GM18909 (cell line): ENCODE results near the gene SNAP23.

Source experiments
- ATAC-seq: cut with Tn5 transposase; IDR thresholded peaks from one replicate; pipeline ENCODE4 v1.9.1; 2021; ENCODE audit warnings: mild to moderate bottlenecking; ENCODE audit not compliant: unreplicated experiment, poor library complexity

Gene SNAP23

GRCh38 chr15:42495361-42496212, at the start of gene SNAP23:
Gene SNAP23 (plus strand): TSS chr15:42495634. CDS start chr15:42511847, 16,213 bp downstream.
- peak; percentile 74 for ATAC-seq

- no peak for ATAC-seq
These were observed 47.8 kb upstream of the SNAP23 start for GRCh38 chr15:42447599-42447998.

GRCh38 chr15:42448281-42448680, 47.2 kb upstream of the SNAP23 start:
- no peak for ATAC-seq

DNA sequence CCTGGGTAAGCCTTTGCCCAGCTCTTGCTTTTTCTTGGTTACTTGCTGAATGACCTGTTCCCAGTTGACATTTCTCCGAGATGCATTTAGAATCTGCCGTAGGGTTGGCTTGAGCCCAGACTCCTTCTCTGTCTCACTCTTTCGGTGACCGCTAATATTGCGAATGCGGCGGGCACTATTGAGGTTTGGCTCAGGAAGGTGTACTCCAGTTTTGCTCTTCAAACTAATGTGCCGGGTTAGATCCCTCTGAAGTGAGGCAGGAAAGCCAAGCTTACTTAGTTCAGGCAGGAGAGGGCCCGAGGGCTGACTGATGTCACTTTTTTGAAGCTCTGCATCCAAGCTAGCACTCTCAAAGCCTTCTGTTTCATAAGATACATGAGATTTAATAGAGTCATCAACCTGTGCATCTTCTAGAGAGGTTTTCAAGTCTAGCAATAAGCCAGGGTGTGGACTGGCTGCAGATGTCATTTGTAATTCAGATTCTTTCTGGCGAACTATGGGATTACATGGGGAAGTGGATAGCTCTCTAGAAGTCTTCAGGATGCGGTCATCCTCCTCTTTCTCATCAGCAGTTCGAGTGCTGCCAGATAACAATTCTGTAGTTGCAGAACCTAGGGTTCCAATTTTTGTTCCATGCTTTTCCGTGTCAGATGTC, 45.5 kb upstream of the SNAP23 start:
- ATAC-seq: no peak

DNA sequence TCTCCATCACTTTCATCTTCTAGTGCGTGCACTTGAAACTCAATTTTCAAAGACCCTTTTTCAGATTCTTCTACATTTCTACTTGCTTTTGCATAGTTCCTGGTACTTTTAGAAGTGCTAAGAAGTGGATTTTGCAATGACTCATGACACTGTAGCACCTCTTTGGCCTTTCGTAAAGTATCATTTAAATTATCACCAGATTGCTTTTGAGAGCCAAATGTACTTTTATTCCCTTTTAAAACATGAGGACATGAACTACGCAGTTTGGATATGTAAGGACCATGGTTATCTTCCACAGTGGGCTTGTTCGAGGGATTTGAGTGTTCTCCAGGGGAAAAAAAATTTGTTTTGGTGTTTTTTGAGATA, 45.0 kb upstream of the SNAP23 start:
- no peak for ATAC-seq

DNA sequence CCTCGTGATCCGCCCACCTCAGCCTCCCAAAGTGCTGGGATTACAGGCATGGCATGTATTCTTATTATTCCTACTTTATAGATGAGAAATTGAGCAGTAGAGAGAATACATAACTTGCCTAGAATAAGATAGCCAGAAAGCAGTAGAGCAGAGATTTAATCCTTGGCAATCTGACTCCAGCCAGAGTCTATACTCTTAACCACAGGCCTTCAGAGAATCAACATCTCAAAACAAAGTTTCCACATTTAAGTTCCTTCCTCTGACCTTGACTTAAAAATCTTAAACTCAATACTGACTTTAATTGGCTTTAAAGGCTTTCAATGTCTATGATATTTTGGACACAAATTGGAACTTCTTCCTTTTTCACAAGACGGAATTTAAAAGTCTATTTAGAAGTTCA, 41.6 kb upstream of the SNAP23 start:
- ATAC-seq: no peak

DNA sequence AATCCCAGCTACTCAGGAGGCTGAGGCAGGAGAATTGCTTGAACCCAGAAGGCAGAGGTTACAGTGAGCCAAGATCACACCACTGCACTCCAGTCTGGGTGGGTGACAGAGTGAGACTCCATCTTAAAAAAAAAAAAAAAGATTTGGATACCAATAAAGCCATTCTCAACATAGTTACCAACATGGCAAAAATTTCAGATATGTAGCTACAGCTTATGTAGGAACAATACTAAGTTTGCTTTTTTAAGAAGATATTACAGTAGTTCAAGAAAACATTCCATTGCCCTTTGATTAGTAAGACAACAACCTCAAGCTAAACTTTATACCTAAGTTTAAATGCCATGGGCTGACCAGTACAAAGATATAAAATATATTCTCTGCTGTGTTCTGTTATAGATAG, 38.9 kb upstream of the SNAP23 start:
- ATAC-seq: no peak

GRCh38 chr15:42456971-42457370, 38.5 kb upstream of the SNAP23 start:
- ATAC-seq: no peak

GRCh38 chr15:42457445-42458442, 37.7 kb upstream of the SNAP23 start:
- ATAC-seq: peak; percentile 71

GRCh38 chr15:42461261-42461660, 34.2 kb upstream of the SNAP23 start:
- ATAC-seq: no peak

DNA sequence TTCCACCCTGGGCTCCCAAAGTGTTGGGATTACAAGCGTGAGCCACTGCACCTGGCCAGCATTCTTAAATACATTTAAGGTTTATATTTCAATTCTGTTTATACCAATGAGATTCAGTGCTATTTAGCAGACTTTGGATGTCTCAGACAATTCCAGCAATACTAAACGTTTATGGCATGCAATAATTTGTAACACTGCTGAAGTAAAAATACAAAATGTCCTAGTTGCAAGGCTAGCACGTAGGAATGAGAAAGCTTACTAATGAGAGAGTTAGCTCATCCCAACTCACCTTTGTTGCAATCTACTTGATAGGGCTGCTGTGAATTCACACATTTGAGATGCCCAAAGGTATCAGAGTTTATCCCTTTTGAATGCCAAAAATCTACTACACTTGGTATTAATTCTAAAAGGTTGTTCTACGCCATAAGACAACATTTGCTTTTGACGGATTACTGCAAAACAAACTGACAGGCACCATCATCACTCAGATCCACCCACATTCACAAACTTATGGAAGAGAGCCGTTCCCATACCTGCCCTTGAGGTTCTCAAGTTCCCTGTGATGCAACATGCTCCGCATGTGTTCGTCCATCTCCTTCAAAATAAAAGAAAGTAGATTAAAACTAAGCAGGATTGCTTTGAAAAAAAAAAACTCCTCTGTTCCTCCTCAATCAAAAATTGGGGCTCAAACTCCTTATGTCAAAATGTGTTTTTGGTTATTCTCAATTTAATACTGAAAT, 29.7 kb upstream of the SNAP23 start:
- ATAC-seq: no peak

DNA sequence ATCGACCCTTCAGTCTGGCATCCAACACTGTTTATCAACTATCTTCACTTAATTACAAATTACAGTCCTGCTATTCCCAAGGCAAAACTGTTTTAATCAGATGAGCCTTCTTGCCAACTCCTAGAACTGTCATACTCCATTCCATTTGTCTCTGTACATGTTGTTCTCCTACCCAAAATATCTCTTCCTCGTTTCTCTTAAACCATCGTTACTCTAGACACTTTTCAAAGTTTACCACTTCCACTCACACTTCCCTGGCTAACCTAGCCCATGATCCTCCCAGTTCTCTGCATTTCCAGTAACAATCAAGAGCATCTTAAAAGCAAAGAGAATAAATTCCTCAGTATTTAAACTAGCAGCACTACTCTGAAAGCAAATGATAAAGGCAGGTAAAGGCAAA, 24.4 kb upstream of the SNAP23 start:
- ATAC-seq: no peak

- ATAC-seq: no peak
These were observed 20.6 kb upstream of the SNAP23 start for GRCh38 chr15:42474827-42475226.

GRCh38 chr15:42482701-42483100, 12.7 kb upstream of the SNAP23 start:
- ATAC-seq: no peak

GRCh38 chr15:42483677-42484076, 11.8 kb upstream of the SNAP23 start:
- ATAC-seq: no peak

GRCh38 chr15:42490291-42490670, 5.2 kb upstream of the SNAP23 start:
- ATAC-seq: no peak

GRCh38 chr15:42490671-42491538, 4.5 kb upstream of the SNAP23 start, which contains the start of gene ZNF106:
Gene ZNF106 (minus strand): TSS chr15:42491141. CDS start chr15:42472289, 18,852 bp downstream.
- ATAC-seq: peak; percentile 61

DNA sequence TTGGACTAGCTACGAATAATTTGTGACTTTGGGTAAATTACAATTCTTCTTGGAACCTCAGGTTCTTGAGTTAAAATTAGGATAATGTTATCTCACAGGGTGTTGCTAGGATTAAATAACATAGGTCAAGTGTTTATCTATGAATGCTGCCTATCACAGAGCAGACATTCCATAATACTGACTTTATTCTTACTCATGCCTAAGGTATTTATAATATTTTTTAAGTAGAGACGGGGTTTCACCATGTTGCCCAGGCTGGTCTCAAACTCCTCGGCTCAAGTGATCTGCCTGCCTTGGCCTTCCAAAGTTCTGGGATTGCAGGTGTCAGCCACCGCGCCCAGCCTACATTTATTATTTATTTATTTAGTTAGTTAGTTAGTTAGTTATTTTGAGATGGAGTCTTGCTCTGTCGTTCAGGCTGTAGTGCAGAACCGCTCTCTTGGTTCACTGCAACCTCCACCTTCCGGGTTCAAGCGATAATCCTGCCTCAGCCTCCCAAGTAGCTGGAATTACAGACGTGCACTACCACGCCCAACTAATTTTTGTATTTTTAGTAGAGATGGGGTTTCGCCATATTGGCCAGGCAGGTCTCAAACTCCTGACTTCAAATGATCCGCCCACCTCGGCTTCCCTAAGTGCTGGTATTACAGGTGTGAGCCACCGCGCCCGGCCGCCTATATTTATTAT, 3.8 kb upstream of the SNAP23 start:
- ATAC-seq: no peak
